NCI-H1105 treated with DMSO at 0.1 percent for 48 hours (cell line): ENCODE measurements around the gene ITGAD.
"Not testable (repeated sequence)": the region's sequence is repeated elsewhere in the genome, so short reads cannot be mapped to it uniquely, and the experiment has no call there.

Experiments used
- DNase-seq: peaks from one replicate; lab custom pipeline; 2025; lab: John Stamatoyannopoulos, UW

Gene ITGAD

DNA sequence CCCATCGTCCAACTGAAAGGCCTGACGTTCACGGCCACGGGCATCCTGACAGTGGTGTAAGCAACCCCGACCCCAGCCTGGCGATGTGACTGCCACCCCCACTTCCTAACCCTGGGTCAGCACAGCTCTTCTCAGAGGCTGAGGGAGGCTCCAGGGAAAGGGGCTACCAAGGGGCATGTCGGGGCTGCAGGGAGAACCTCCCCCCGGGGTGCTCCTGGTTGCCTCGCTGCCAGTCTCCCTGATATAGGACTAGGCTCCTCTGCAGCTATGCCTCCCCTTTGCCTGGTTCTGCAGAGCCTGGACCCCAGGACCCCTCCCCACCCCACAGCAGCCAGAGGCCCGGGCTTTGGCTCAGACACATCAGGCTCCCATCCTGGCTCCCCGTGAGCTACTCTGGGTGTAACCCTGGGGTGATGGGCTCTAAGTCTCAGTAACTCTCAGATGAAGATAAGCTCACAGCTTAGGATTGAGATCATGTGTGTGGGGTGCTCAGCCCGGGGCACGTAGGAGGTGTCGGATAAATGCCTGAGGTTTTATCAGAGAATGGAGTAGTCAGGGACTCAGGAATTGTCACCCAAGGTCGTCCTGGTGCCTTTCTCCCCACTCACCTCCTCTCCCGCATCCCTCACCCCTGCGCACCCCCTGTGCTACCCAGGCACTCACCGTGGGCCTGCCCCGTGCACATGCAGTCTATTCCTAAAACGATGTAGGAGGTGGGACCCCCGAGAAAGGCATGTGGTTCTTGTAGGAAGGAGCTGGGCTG lies 10.6 kb downstream of the ITGAD start:
- no peak for DNase-seq

DNA sequence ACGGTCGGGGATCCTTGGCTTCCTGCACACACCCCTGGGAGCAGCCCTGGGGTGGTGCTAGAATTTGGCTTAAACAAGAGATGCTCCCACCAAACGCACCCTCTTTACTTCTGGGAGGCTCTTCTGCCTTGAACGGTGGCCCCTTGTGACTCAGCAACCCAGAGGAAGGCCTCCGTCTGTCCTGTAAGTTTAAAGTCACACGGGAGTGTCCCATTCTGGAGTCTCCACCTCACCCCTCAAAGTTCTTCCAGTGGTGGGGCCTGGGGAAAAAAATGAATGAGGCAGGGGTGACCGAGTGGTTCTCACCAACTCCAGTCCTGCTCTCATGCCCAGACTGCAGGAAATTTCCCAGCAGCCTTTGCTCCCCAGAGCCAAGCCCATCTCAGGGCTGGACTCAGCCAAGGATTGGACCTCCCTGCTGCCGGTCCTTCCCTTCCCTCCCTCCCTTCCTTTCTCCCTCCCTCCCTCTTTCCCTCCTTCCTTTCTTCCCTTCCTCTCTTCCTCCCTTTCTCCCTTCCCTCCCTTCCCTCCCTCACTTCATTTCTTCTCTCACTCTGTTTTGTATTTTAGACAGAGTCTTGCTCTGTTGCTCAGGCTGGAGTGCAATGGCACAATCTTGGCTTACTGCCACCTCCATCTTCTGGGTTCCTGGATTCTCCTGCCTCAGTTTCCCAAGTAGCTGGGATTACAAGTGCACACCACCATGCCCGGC lies 11.4 kb downstream of the ITGAD start:
- DNase-seq, result no peak

DNA sequence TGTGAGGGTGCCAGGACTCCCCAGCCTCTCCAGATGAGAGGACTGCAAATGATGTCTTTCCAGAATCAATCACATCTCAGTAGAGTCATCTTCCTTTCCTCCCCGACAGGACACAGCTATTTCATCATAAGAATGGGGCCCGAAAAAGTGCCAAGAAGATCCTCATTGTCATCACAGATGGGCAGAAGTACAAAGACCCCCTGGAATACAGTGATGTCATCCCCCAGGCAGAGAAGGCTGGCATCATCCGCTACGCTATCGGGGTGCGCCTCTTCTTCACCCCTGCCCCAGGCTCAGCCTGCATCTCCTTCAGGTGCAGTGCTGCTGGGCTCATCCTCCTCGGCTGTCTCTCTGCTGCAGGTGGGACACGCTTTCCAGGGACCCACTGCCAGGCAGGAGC lies 14.3 kb downstream of the ITGAD start:
- DNase-seq, result no peak

DNA sequence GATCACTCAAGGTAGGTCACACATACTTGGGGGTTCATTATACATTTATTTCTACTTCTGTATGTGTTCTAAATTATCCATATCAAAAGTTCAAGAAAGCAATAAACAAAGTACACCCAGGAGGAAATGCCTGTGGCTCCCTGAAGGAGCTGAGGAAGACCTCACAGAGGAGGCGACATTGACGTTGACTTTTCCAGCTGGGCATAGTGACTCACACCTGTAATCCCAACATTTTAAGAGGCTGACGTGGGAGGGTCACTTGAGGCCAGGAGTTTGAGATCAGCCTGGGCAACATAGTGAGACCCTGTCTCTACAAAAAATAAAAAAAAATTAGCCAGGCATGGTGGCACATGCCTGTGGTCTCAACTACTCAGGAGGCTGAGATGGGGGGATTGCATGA lies 16.3 kb downstream of the ITGAD start:
- DNase-seq, result no peak

DNA sequence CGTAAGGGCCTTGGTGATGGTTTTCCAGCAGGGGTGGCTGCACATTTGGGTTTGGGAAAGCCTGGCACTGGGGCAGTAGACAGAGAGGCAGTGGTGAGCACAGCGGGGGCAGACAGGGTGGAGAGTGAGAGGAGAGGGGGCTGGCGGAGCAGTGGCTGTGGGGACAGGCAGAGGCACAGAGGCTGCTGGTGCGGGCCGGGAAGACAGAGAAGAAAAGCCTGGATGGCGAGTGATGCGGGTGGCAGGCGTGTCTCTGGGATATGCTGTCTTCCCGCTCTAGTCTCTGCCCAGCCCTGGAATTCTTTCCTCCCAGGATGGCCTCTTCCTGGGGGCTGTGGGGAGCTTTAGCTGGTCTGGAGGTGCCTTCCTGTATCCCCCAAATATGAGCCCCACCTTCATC lies 16.9 kb downstream of the ITGAD start:
- DNase-seq, result no peak

DNA sequence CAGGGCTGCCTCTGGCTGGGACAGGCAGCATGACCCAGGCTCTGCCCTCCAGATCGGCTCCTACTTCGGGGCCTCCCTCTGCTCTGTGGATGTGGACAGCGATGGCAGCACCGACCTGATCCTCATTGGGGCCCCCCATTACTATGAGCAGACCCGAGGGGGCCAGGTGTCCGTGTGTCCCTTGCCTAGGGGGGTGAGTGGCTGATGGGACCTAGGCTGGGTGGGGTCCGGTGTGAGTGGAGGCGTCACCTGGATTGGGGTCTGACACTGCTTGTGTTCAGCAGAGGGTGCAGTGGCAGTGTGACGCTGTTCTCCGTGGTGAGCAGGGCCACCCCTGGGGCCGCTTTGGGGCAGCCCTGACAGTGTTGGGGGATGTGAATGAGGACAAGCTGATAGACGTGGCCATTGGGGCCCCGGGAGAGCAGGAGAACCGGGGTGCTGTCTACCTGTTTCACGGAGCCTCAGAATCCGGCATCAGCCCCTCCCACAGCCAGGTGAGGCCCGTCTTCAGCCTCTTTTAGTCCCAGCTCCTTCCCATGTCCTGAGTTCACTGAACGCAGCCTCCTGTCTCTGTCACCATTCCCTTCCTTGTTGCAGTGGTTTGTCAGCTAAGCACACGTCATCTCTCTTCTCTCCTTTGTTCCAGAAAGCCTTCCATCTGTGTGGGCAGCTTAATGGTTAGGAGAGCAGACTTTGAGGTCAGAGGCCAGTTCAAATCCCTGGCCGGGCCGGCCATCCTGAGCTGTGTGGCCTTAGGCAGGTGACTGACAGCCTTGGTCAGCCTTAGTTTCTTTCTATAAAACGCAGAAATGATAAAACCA lies 18.1 kb downstream of the ITGAD start:
- no peak for DNase-seq

DNA sequence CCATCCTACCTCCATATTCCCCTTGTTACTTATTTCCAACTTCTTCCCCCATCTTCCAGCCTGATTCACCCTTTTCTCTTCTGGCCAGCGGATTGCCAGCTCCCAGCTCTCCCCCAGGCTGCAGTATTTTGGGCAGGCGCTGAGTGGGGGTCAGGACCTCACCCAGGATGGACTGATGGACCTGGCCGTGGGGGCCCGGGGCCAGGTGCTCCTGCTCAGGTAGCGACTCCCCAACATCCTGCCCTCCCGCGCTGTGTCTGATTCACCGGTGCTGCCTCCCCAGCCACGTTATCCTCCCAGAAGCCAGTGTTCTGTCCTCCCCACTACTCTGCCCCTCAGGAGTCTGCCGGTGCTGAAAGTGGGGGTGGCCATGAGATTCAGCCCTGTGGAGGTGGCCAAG lies 19.6 kb downstream of the ITGAD start:
- no peak for DNase-seq

DNA sequence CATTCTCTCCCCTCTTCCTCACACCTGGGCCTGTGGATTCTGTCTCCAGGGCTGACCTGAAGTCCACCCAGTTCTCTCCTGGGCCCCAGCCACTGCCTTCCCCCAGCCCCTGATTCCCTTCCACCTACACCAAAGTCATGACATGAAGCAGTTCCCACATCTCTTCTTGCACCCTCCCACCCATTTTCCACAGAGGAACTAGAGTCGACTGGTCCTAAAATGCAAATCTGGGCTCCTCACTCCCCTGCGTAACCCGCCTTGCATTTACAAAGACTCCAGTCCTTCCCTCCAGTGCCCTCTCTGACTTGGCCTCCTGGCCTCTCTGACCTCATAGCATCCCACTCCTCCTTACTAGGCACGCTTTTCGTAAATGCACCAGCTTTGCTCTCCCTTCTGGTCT lies 20.2 kb downstream of the ITGAD start:
- DNase-seq, result no peak

DNA sequence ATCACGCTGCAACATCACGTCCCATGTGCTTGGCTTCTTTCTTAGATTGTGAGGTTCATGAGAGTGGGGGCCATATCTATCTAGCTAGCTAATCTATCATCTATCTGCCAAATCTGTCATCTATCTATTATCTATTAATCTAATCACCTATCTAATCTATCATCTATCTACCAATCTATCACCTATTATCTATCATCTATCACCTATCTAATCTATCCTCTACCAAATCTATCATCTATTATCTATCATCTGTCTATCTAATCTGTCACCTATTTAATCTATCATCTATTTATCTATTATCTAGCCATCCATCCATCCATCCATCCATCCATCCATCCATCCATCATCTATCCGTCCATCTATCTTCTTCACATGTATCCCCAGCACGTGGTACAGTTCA lies 20.8 kb downstream of the ITGAD start:
- DNase-seq, result no peak

DNA sequence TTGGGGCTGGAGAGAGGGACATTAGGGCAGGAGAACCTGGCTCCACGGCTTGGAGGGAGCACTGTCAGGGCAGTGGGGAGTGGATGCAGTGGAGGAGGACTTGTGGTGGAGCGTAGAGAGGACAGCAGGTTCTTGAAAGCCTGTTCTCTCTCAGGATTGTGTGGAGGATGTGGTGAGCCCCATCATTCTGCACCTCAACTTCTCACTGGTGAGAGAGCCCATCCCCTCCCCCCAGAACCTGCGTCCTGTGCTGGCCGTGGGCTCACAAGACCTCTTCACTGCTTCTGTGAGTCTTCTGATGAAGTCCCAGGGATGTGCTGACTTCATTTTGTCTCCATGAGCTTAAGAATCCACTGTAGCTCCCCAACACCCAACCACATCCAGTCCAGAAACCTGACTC lies 21.6 kb downstream of the ITGAD start:
- DNase-seq, result no peak

DNA sequence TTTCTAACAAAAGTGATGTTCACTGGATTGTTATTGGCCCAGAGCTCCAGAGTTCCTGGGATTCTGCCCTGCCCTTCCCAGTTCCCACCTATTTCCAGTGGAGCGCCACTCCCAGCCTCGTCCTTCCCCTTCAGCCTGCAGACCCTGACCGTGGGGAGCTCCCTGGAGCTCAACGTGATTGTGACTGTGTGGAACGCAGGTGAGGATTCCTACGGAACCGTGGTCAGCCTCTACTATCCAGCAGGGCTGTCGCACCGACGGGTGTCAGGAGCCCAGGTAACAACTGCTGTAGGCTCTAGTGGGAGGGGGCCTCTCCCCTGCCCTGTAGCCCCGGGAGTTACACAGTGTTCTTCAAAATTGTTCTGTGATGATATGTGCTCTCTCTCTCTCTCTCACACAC lies 23.2 kb downstream of the ITGAD start:
- no peak for DNase-seq

DNA sequence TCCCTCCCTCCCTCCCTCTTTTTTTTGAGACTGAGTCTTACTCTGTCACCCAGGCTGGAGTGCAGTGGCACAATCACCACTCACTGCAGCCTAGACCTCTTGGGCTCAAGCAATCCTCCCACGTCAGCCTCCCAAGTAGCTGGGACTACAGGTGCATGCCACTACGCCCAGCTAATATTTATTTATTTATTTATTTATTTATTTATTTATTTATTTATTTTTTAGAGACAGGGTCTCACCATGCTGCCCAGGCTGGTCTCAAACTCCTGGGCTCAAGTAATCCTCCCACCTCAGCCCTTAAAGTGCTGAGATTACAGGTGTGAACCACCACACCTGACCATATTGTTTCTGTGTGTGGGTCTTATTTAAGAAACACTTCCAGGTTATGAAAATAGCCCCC lies 23.9 kb downstream of the ITGAD start:
- DNase-seq, result not testable (repeated sequence)

DNA sequence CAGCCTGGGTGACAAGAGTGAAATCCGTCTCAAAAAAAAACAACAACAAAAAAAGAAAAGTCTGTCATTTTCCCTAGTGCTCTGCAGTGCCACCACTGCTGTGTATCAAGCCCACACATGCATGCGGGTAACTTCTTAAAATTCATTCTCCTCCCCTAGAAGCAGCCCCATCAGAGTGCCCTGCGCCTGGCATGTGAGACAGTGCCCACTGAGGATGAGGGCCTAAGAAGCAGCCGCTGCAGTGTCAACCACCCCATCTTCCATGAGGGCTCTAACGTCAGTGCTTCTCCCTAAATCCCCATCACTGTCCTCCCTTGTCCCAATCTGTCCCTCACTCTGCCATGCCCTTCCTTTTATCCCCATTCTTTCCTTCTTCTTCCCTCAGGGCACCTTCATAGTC lies 24.8 kb downstream of the ITGAD start:
- DNase-seq, result no peak

DNA sequence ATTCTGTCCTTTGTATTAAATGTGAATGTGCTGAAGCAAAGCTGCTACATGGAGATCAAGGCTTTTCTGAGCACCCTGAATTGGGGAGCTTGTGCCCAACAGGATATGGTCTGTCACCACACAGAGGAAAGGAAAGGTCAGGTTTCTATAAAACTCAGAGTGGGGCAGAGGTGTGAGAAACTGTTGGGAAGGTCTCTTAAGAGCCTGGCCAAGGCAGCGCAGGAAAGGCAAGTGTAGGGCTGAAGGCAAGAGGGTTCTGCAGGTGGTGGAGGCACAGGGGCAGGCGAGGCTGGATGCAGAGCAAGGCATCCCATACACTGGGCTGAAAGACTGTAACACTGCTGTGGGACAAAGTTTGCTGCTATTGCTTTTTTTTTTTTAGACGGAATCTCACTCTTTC lies 26.9 kb downstream of the ITGAD start:
- no peak for DNase-seq

DNA sequence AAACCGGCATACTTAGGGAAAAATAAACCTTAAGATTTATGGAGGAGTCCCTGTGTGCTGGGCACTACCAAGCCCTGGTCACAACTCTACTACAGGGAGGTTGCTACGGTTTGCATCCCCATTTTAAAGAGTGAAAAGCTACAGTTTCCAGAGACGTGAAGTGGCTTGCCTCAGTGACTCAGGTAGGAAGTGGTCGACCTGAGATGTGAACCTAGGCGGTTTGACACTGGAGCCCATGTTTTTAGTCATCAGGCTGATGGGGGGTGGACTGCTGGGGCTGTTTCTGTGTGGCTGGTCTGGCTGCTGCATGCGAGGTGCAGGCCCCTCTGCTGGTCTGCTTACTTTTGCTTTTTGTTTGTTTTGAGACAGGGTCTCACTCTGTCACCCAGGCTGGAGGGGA lies 28.5 kb downstream of the ITGAD start:
- no peak for DNase-seq

DNA sequence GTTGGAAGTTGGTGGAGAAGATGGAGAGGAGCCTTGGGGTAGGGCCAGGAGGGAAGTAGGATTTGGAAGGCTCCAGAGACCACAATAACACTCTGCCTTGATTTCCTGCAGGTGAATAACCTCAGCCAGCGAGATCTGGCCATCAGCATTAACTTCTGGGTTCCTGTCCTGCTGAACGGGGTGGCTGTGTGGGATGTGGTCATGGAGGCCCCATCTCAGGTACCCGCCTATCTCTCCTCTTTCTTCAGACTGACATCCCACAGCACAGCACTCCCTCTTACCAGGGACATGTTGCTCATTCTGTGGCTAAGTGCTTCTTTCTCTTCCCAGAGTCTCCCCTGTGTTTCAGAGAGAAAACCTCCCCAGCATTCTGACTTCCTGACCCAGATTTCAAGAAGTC lies 30.1 kb downstream of the ITGAD start:
- no peak for DNase-seq

DNA sequence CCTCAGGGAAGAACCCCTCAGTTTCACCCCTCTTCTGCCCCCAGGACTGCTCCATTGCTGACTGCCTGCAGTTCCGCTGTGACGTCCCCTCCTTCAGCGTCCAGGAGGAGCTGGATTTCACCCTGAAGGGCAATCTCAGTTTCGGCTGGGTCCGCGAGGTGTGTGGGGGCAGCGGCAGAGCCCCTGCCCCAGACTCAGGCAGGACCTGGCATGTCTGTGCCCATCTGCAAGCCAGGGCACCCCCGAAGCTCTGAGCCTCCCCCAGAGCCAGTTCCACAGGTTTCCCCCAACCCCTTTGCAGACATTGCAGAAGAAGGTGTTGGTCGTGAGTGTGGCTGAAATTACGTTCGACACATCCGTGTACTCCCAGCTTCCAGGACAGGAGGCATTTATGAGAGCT lies 30.7 kb downstream of the ITGAD start:
- no peak for DNase-seq

DNA sequence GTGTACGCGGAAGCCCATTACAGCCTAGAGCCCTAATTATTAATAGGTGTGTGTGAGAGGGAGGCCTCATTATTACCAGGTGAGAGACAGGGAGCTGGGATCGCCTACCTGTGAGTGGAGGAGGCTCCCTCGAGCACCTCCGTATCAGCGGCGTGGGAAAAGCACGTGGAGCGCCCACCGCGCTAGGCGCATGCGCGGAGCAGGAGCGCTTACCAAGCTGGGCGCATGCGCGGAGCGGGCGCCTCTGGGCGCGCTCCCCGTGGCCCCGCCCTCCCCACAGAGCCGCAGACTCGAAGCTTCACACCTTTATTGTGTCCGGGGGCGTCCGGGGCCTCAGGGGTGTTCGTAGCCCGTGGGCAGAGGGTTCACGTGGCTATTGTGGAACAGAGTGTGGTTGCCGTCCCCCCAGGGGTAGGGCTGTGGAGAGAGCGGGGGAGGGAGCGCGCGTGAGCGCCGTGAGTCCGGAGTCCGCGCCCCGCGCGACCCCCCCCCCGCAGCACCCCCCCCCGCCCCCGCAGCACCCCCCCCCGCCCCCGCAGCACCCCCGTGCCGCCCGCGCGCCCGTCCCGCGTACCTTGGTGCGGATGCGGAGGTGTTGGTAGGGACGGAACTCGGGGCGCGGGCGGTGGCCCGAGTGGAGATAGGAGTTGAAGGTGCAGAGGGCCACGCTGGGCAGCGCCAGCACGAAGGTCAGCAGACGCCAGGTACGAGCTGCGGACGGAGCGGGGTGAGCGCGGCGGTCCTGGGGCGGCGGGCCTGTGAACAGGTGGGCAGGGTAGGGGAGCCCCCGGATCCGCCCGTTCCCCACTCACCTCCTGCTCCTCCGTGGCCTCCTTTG lies 34.5 kb downstream of the ITGAD start:
- no peak for DNase-seq

DNA sequence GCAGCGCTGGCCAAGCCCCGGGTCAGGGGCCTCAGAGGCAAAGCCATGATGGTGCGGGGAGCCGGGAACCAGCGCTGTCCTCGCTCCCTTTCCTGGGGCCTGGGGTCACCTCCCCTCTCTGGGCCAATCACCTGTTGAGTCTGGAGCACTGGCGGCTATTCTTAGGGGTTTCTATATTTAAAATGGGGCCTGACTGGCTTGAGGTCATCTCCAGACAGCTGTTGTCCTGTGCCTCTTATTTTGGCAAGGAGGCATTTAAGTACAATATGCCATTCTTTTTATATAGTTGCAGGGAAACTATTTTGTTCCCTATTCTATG lies 35.1 kb downstream of the ITGAD start, which contains the start of gene COX6A2:
Gene COX6A2 (minus strand): TSS at position 82 of the 319 bp plus-strand sequence. CDS start 35 bp downstream, at position 47.
- no peak for DNase-seq

DNA sequence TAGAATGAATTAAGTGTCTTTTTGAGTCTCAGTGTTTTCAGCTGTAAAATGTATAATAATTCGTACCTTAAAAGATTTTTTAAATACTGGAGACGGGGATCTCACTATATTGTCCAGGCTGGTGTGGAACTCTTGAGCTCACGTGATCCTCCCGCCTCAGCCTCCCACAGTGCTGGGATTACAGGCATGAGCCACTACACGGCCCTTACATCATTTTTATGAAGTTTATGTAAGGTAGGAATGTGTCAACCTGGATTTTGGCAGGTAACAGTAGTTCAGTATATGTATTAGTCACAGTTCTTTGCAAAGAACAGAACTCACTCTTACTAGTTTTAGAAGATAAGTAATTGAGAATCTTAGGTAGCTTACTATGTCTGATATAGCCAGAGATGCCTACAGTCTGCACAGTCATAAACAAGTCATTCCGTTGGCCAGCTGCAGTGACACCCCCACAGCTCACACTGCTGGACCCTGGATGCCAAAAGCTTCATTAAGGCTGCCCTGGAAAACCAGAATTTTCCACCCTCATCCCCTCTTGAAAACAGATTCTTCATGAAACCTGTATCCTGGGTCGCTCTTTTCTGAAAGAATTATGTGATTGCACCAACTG lies 35.6 kb downstream of the ITGAD start:
- DNase-seq, result no peak

DNA sequence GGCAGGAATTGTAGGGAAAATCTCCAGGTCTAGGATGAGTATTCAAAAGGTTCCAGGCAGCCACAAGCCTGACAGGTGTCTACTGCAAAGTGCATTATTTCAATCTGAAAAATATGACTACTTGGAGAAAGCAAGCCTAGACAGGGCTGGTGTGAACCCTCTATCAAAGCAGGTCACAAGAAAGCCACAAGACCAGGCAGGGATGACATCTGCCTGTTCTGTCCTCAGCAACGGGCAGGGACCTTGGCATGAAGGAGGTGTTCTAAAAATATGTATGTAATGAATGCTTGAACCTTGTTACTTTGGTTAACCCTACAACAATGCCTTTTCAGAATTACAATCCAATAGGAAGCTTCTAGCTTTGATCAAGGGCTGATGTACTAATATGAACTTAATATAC lies 36.2 kb downstream of the ITGAD start:
- no peak for DNase-seq

DNA sequence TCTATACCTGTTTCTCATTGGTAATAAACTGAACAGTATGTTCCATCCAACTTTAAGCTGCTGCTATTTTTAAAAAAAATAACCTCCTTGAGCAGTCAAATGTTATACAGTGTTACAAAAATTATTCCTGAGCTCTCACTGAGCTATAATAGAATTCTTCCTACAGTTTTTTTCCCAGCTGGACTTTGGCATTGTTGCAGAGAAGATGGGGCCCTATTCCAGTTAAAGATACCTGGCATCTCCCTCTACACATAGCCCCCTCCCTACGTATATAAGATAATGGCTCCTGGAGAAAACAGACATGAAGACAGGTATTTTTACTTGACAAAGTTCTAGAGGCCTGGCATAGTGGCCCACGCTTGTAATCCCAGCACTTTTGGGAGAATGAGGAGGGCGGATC lies 36.7 kb downstream of the ITGAD start:
- DNase-seq, result no peak
